H1 (cell line): ENCODE measurements around the gene PPP1R1C. TPM values are rescaled to one million over a fixed set of nuclear protein-coding genes. Genes with fewer than 3 reads are reported as not detected.

Experiments
- CTCF ChIA-PET: fragments of 300-600 bp; sonication (Branson Sonifier 250); formaldehyde crosslinking; loops from one replicate; lab custom pipeline; 2021; ENCODE audit not compliant: partially characterized antibody; lab: Charles Lee
- POLR2A ChIA-PET: fragments of 300-600 bp; sonication (Branson Sonifier 250); formaldehyde crosslinking; loops from one replicate; lab custom pipeline; 2021; ENCODE audit warnings: inconsistent platforms; ENCODE audit not compliant: partially characterized antibody; lab: Charles Lee
- DNase-seq, 2 experiments: peaks; one replicate each; pipeline versions ENCODE4 v3.0.0 to v3.0.0-alpha.2; 2010 to 2022; ENCODE audit warnings: low spot score in 2 of 2, low read depth in 1 of 2, mixed read lengths in 1 of 2
- FAIRE-seq: peaks from 2 replicates; lab custom pipeline; 2011; peaks lifted over from hg19 to GRCh38; lab: Jason Lieb, UNC
- H2AFZ ChIP-seq: 2 replicates; pipeline ENCODE4 v1.8.1; 2012; ENCODE audit warnings: low read length, inconsistent platforms
- H2AK5ac ChIP-seq: 2 replicates; pipeline ENCODE4 v1.6.1; 2013; ENCODE audit warnings: low read depth, low read length
- H2BK120ac ChIP-seq: replicated peaks from 2 replicates; pipeline ENCODE3; 2013; ENCODE audit warnings: low read depth, low read length, inconsistent platforms
- H2BK12ac ChIP-seq: 2 replicates; pipeline ENCODE4 v1.6.1; 2013; ENCODE audit warnings: low read depth, low read length
- H2BK15ac ChIP-seq: 2 replicates; pipeline ENCODE4 v1.6.1; 2013; ENCODE audit warnings: low read length
- H2BK20ac ChIP-seq: 2 replicates; pipeline ENCODE4 v1.6.1; 2013; ENCODE audit warnings: low read length
- H2BK5ac ChIP-seq: 2 replicates; pipeline ENCODE4 v1.6.1; 2013; ENCODE audit warnings: low read depth, low read length
- H3K14ac ChIP-seq: 2 replicates; pipeline ENCODE4 v1.6.1; 2013; ENCODE audit warnings: inconsistent platforms; ENCODE audit not compliant: insufficient read length
- H3K18ac ChIP-seq: 2 replicates; pipeline ENCODE4 v1.6.1; 2013; ENCODE audit warnings: low read length; ENCODE audit errors: extremely low read depth
- H3K23ac ChIP-seq: 2 replicates; pipeline ENCODE4 v1.6.1; 2013; ENCODE audit warnings: inconsistent platforms; ENCODE audit not compliant: insufficient read length
- H3K23me2 ChIP-seq: 2 replicates; pipeline ENCODE4 v1.6.1; 2013; ENCODE audit warnings: low read depth, low read length
- H3K27ac ChIP-seq: 2 replicates; pipeline ENCODE4 v1.6.1; 2011; ENCODE audit warnings: low read depth, low read length, inconsistent platforms
- H3K27me3 ChIP-seq, 4 experiments: replicated peaks in 1 of 4; 1 replicate in 1 of 4; 2 replicates in 3 of 4; pipeline versions ENCODE4 v1.6.1 to v1.8.1; 2011 to 2013; ENCODE audit warnings: low read length in 3 of 4, mild to moderate bottlenecking in 3 of 4, inconsistent platforms in 2 of 4, mixed read lengths in 2 of 4, moderate library complexity in 1 of 4; ENCODE audit not compliant: control insufficient read depth in 3 of 4, insufficient read depth in 3 of 4; ENCODE audit errors: extremely low read depth in 1 of 4
- H3K36me3 ChIP-seq, 4 experiments: 2 replicates each; pipeline versions ENCODE4 v1.6.1 to v1.8.1; 2011 to 2013; ENCODE audit warnings: mild to moderate bottlenecking in 4 of 4, low read length in 3 of 4, moderate library complexity in 2 of 4, control low read depth in 1 of 4, inconsistent platforms in 1 of 4; ENCODE audit not compliant: insufficient read depth in 4 of 4, control insufficient read depth in 2 of 4
- H3K4ac ChIP-seq: replicated peaks from 2 replicates; pipeline ENCODE3; 2013; ENCODE audit warnings: low read length, low read depth, mixed read lengths, inconsistent platforms; ENCODE audit not compliant: insufficient read length
- H3K4me1 ChIP-seq, 4 experiments: replicated peaks in 1 of 4; 1 replicate in 1 of 4; 2 replicates in 3 of 4; pipeline versions ENCODE4 v1.6.1 to v1.8.1; 2011 to 2013; ENCODE audit warnings: low read length in 3 of 4, inconsistent platforms in 2 of 4, mixed read lengths in 1 of 4; ENCODE audit not compliant: insufficient read depth in 4 of 4, control insufficient read depth in 3 of 4
- H3K4me2 ChIP-seq, 2 experiments: 2 replicates each; pipeline versions ENCODE4 v1.6.1 to v1.8.1; 2011 to 2013; ENCODE audit warnings: low read depth in 2 of 2, low read length in 2 of 2, control low read depth in 1 of 2, inconsistent platforms in 1 of 2, mild to moderate bottlenecking in 1 of 2; ENCODE audit not compliant: insufficient read depth in 1 of 2
- H3K4me3 ChIP-seq, 4 experiments: fragments of 200-600, 300-600 bp in 1 of 4; sonication (generic), shearing (Covaris generic), sonication (Bioruptor Twin) in 1 of 4; 2 replicates each; pipeline versions ENCODE4 v1.5.1 to v1.8.1; 2011 to 2016; ENCODE audit warnings: low read length in 4 of 4, low read depth in 3 of 4, control low read depth in 2 of 4, inconsistent platforms in 2 of 4, mild to moderate bottlenecking in 2 of 4, mixed read lengths in 1 of 4, moderate library complexity in 1 of 4; ENCODE audit not compliant: insufficient read depth in 2 of 4; ENCODE audit errors: extremely low read depth in 1 of 4
- H3K56ac ChIP-seq: replicated peaks from 2 replicates; pipeline ENCODE3; 2013; ENCODE audit warnings: low read depth, mild to moderate bottlenecking, mixed read lengths, low read length, inconsistent platforms; ENCODE audit not compliant: insufficient read length
- H3K79me1 ChIP-seq: 2 replicates; pipeline ENCODE4 v1.6.1; 2013; ENCODE audit warnings: low read depth, low read length, control low read depth
- H3K79me2 ChIP-seq, 2 experiments: 2 replicates each; pipeline versions ENCODE4 v1.6.1 to v1.8.1; 2012 to 2013; ENCODE audit warnings: low read length in 2 of 2, mild to moderate bottlenecking in 2 of 2, inconsistent platforms in 1 of 2; ENCODE audit not compliant: insufficient read depth in 2 of 2, control insufficient read depth in 1 of 2
- H3K9ac ChIP-seq, 4 experiments: replicated peaks in 1 of 4; 1 replicate in 1 of 4; 2 replicates in 3 of 4; pipeline versions ENCODE4 v1.6.1 to v1.8.1; 2011 to 2013; ENCODE audit warnings: low read depth in 3 of 4, low read length in 3 of 4, control low read depth in 2 of 4, mild to moderate bottlenecking in 2 of 4, moderate library complexity in 2 of 4, inconsistent platforms in 1 of 4; ENCODE audit errors: extremely low read depth in 1 of 4
- H3K9me3 ChIP-seq, 2 experiments: 2 replicates each; pipeline versions ENCODE4 v1.6.1 to v1.8.1; 2012 to 2013; ENCODE audit warnings: mild to moderate bottlenecking in 2 of 2, moderate library complexity in 2 of 2, control low read depth in 1 of 2, inconsistent platforms in 1 of 2, low read depth in 1 of 2, low read length in 1 of 2, mixed read lengths in 1 of 2; ENCODE audit not compliant: insufficient read depth in 2 of 2
- H4K20me1 ChIP-seq, 2 experiments: replicated peaks in 1 of 2; 2 replicates each; pipeline versions ENCODE3 to v1.8.1; 2011 to 2013; ENCODE audit warnings: inconsistent platforms in 2 of 2, low read length in 2 of 2, mild to moderate bottlenecking in 1 of 2; ENCODE audit not compliant: insufficient read depth in 2 of 2, control insufficient read depth in 1 of 2
- H4K5ac ChIP-seq: 2 replicates; pipeline ENCODE4 v1.6.1; 2013; ENCODE audit warnings: low read length, low read depth, mixed read lengths, inconsistent platforms; ENCODE audit not compliant: insufficient read length
- H4K8ac ChIP-seq: 2 replicates; pipeline ENCODE4 v1.8.0; 2013; ENCODE audit warnings: mild to moderate bottlenecking, moderate library complexity, low read length, inconsistent platforms; ENCODE audit not compliant: insufficient read depth; ENCODE audit errors: extremely low read depth
- H4K91ac ChIP-seq: replicated peaks from 2 replicates; pipeline ENCODE3; 2013; ENCODE audit warnings: low read length, mixed read lengths, inconsistent platforms; ENCODE audit not compliant: insufficient read length
- CREB1 ChIP-seq: IDR thresholded peaks from 2 replicates; pipeline ENCODE4 v1.6.1; 2012; ENCODE audit warnings: inconsistent platforms
- HDAC6 ChIP-seq: IDR thresholded peaks from one replicate; pipeline ENCODE4 v1.7.1; 2012; ENCODE audit warnings: low read depth, mild to moderate bottlenecking, inconsistent platforms, low read length, moderate library complexity
- POLR2A ChIP-seq, 2 experiments: IDR thresholded peaks; 1 replicate in 1 of 2; 2 replicates in 1 of 2; pipeline ENCODE4 v1.6.1; 2011; ENCODE audit warnings: low read depth in 2 of 2, low read length in 2 of 2, mild to moderate bottlenecking in 2 of 2; ENCODE audit errors: control extremely low read depth in 1 of 2
- RAD21 ChIP-seq, 2 experiments: IDR thresholded peaks in 1 of 2; conservative IDR thresholded peaks in 1 of 2; 2 replicates each; pipeline ENCODE4 v1.6.1; 2011; ENCODE audit warnings: low read depth in 2 of 2, low read length in 2 of 2, improper control_type of control experiment in 1 of 2, inconsistent platforms in 1 of 2, mild to moderate bottlenecking in 1 of 2, moderate library complexity in 1 of 2
- SIN3A ChIP-seq, 2 experiments: IDR thresholded peaks in 1 of 2; conservative IDR thresholded peaks in 1 of 2; 2 replicates each; pipeline ENCODE4 v1.6.1; 2011 to 2012; ENCODE audit warnings: low read length in 2 of 2, improper control_type of control experiment in 1 of 2, low read depth in 1 of 2, mild to moderate bottlenecking in 1 of 2
- TCF12 ChIP-seq: IDR thresholded peaks from 2 replicates; pipeline ENCODE4 v1.6.1; 2011; ENCODE audit warnings: low read depth, mild to moderate bottlenecking, low read length
- TEAD4 ChIP-seq: IDR thresholded peaks from 2 replicates; pipeline ENCODE4 v1.6.1; 2012; ENCODE audit warnings: low read depth, low read length, inconsistent platforms, mixed read lengths
- YY1 ChIP-seq: IDR thresholded peaks from 2 replicates; pipeline ENCODE4 v1.6.1; 2011; ENCODE audit warnings: low read depth, mild to moderate bottlenecking, low read length
- WGBS, 2 experiments: shearing (Covaris generic) in 1 of 2; methylation state at CpG; one replicate each; pipeline versions ENCODE4 v1.1.6 to v1.1.7; 2013 to 2015; ENCODE audit warnings: low lambda C conversion rate in 2 of 2, mixed read lengths in 2 of 2, inconsistent platforms in 1 of 2, low coverage in 1 of 2, missing lambda C conversion rate in 1 of 2; ENCODE audit not compliant: insufficient replicate concordance in 2 of 2, insufficient coverage in 1 of 2, insufficient read length in 1 of 2; ENCODE audit errors: extremely low coverage in 1 of 2, missing lambda C conversion rate in 1 of 2; 5-methylcytosine and 5-hydroxymethylcytosine counted together
- polyA plus RNA-seq, 7 experiments: library from polyadenylated mRNA; depleted of rRNA in 3 of 7; stranded (reverse) in 5 of 7; unstranded in 2 of 7; fragments of >200 nt in 5 of 7; fragments of 200-250 nt in 2 of 7; gene quantifications; 1 replicate in 5 of 7; 2 replicates in 1 of 7; 4 replicates in 1 of 7; pipeline versions ENCODE4 v1.2.1 to v1.2.3, GENCODE V29; 2011 to 2013; ENCODE audit warnings: missing spikeins in 2 of 7, mixed read lengths in 2 of 7
- total RNA-seq: library from RNA; stranded (reverse); fragmentation: NEBNext Ultra II Directional; extraction: Animal tissue kit (Norgen Biotek cat#: 25700); gene quantifications from 2 replicates; pipeline ENCODE4 v1.2.1, GENCODE V29; 2021
- TF ChIP-seq, protein P1 (sequence below): IDR thresholded peaks from 2 replicates; pipeline ENCODE4 v1.6.1; 2012; ENCODE audit warnings: low read length, inconsistent platforms
- TF ChIP-seq, protein P2 (sequence below): IDR thresholded peaks from 2 replicates; pipeline ENCODE4 v1.6.1; 2011; ENCODE audit warnings: low read length, improper control_type of control experiment

PPP1R1C gene
- total and polyA plus RNA-seq, 2 of the 8 experiments (the other 6 are each of a cell fraction or from before 2014, with no cell fraction given): 1.3 to 5.3 TPM

DNA sequence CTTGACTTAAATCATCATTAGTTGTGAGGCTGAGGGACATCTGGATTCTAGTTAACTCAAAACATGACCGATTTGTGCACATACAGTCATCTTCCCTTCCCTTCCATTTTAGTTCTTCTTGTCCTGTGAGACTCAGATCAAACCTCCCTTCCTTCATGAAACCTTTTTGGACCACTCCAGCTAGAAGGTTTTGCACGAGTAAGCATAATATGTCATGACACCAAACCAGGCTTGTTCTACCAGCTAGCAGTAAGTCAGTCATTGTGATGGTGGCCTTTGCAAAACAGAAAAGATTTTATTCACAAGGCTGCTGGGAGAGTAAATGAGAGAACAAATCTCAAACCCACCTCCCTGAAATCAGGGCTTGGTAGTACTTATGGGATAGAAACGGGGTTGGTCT lies 14.3 kb downstream of the PPP1R1C start:
- Histone ChIP-seq H3K9me3 (no peaks in the 10 kb centered on the region), H3K27ac (no peak overlapping the region), H2BK5ac (no peak overlapping the region), H4K8ac (no peak overlapping the region), H2AK5ac (no peak overlapping the region), H3K4me3 (no peak overlapping the region), H3K23me2 (no peaks in the 10 kb centered on the region), H2BK20ac (no peak overlapping the region), H4K20me1 (no peaks in the 10 kb centered on the region), H4K91ac (no peak overlapping the region), H3K14ac (no peak overlapping the region), H2BK12ac (no peak overlapping the region), H2AFZ (no peak overlapping the region), H3K4me1 (no peaks in the 10 kb centered on the region), H3K9ac (no peak overlapping the region), H3K56ac (no peak overlapping the region), H3K79me2 (no peaks in the 10 kb centered on the region), H3K36me3 (no peaks in the 10 kb centered on the region), H3K18ac (no peak overlapping the region), H3K27me3 (no peaks in the 10 kb centered on the region), H3K23ac (no peak overlapping the region), H3K4ac (no peak overlapping the region), H3K4me2 (no peak overlapping the region), H4K5ac (no peak overlapping the region), H3K79me1 (no peaks in the 10 kb centered on the region), H2BK15ac (no peak overlapping the region), H2BK120ac (no peak overlapping the region)
- FAIRE-seq (no peak), DNase-seq (no peak)
- ChIA-PET POLR2A (no interaction called here), CTCF (interaction anchor here (0.8 to 1.6 kb wide), 3 partner anchors 11 to 45 kb away, joined by 3 to 5 read pairs (median 3); no protein-coding TSS in a partner anchor)
- WGBS, 2 experiments: 92% methylated on average over 3 of the region's 3 CpGs; no CpG with 5 or more reads in 1 of the 2 experiments
- TF ChIP-seq TEAD4: no peak
- TF ChIP-seq RAD21 (IDR thresholded peaks at IDR 0.05 in 1 of 2, conservative IDR thresholded peaks at IDR 0.05 in 1 of 2; ENCODE audit: low read depth in 2 of 2, low read length in 2 of 2): no peak
- TF ChIP-seq HDAC6: no peak
- no peak for TF ChIP-seq POLR2A (IDR thresholded peaks at IDR 0.05; ENCODE audit: control extremely low read depth in 1 of 2, low read depth in 2 of 2, low read length in 2 of 2)
- no peak for TF ChIP-seq TCF12
- no peak for TF ChIP-seq SIN3A (conservative IDR thresholded peaks at IDR 0.05 in 1 of 2, IDR thresholded peaks at IDR 0.05 in 1 of 2; ENCODE audit: low read depth in 1 of 2, low read length in 2 of 2)
- TF ChIP-seq, protein P1, sequence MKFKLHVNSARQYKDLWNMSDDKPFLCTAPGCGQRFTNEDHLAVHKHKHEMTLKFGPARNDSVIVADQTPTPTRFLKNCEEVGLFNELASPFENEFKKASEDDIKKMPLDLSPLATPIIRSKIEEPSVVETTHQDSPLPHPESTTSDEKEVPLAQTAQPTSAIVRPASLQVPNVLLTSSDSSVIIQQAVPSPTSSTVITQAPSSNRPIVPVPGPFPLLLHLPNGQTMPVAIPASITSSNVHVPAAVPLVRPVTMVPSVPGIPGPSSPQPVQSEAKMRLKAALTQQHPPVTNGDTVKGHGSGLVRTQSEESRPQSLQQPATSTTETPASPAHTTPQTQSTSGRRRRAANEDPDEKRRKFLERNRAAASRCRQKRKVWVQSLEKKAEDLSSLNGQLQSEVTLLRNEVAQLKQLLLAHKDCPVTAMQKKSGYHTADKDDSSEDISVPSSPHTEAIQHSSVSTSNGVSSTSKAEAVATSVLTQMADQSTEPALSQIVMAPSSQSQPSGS: no peak
- no peak for TF ChIP-seq YY1
- TF ChIP-seq, protein P2, sequence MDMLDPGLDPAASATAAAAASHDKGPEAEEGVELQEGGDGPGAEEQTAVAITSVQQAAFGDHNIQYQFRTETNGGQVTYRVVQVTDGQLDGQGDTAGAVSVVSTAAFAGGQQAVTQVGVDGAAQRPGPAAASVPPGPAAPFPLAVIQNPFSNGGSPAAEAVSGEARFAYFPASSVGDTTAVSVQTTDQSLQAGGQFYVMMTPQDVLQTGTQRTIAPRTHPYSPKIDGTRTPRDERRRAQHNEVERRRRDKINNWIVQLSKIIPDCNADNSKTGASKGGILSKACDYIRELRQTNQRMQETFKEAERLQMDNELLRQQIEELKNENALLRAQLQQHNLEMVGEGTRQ: no peak
- TF ChIP-seq CREB1: no peak
